Measurements from ENCODE around the gene FLVCR2. TPM values are rescaled to one million over a fixed set of nuclear protein-coding genes. Genes with fewer than 3 reads are reported as not detected.
A peak's percentile ranks its signal among the peaks of the same experiment; 100 is the strongest.

Gene FLVCR2
- total and polyA plus RNA-seq, 2 of the 13 experiments (the other 11 are each of a cell fraction or from before 2014, with no cell fraction given): 9.9 to 10.5 TPM

DNA sequence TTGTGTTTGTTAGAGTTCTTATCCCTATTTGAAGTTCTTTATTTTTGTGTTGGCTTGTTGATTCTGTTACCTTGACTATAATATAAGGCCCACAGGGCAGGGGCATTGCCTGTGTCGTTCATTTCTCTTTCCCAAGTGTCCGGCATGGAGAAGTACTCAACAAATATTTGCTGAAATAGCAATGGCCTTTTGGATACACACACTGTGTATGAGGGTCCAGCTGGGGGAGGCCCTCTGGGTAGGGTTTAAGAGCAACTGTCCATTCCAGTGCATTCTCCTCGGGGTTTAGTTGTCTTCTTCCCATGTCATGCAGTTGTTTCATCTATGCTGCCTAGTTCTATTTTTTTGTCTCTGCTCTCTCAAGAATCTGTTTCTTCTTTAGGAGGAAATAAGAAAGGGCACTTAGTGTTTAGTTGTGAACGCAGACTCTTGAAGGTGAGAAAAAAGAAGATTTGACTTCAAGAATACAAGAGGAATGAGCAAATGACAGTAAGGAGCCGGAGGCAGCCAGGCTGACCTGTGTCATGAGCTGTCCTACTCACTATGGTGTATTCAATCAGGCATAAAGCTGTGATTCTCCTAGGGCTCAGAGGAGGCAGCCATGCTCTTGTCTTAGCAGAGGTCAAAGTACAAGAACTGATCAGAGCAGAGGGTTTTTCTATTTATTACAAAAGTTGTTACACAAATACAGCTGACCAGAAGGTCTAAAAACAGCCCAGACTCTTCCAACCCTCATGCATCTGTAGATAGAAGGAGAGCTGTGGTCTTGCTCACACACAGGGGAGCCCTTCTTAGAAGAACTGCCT, 72.0 kb downstream of the FLVCR2 start:
- intact Hi-C loops (cut with micrococcal nuclease; ENCODE audit: unreplicated experiment): loop anchor here (1.0 kb wide), 1 partner anchor 73 kb away; no protein-coding TSS in a partner anchor
- peak; percentile 52 for FAIRE-seq
- peak; percentile 66 for ATAC-seq
- TF ChIP-seq, protein P1, sequence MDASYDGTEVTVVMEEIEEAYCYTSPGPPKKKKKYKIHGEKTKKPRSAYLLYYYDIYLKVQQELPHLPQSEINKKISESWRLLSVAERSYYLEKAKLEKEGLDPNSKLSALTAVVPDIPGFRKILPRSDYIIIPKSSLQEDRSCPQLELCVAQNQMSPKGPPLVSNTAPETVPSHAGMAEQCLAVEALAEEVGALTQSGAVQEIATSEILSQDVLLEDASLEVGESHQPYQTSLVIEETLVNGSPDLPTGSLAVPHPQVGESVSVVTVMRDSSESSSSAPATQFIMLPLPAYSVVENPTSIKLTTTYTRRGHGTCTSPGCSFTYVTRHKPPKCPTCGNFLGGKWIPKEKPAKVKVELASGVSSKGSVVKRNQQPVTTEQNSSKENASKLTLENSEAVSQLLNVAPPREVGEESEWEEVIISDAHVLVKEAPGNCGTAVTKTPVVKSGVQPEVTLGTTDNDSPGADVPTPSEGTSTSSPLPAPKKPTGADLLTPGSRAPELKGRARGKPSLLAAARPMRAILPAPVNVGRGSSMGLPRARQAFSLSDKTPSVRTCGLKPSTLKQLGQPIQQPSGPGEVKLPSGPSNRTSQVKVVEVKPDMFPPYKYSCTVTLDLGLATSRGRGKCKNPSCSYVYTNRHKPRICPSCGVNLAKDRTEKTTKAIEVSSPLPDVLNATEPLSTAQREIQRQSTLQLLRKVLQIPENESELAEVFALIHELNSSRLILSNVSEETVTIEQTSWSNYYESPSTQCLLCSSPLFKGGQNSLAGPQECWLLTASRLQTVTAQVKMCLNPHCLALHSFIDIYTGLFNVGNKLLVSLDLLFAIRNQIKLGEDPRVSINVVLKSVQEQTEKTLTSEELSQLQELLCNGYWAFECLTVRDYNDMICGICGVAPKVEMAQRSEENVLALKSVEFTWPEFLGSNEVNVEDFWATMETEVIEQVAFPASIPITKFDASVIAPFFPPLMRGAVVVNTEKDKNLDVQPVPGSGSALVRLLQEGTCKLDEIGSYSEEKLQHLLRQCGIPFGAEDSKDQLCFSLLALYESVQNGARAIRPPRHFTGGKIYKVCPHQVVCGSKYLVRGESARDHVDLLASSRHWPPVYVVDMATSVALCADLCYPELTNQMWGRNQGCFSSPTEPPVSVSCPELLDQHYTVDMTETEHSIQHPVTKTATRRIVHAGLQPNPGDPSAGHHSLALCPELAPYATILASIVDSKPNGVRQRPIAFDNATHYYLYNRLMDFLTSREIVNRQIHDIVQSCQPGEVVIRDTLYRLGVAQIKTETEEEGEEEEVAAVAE (CRISPR knock-in tag; IDR thresholded peaks at IDR 0.05; ENCODE audit: borderline replicate concordance): no peak
- TF ChIP-seq SCMH1 (CRISPR knock-in tag; IDR thresholded peaks at IDR 0.05; ENCODE audit: borderline replicate concordance) (no peak), MAFK (conservative IDR thresholded peaks at IDR 0.05 in 1 of 2, IDR thresholded peaks at IDR 0.05 in 1 of 2; ENCODE audit: low read length in 2 of 2) (peak in 1 of 2 experiments; percentile 18; a peak in 1 of 4 replicates), GATA4 (IDR thresholded peaks at IDR 0.05; ENCODE audit: borderline replicate concordance, low read depth) (no peak), EP300 (IDR thresholded peaks at IDR 0.05; ENCODE audit: low read depth in 2 of 2, low read length in 2 of 2) (peak in 1 of 2 experiments; percentile 69; a peak in 2 of 4 replicates), EP300 (CRISPR knock-in tag; IDR thresholded peaks at IDR 0.05; ENCODE audit: borderline replicate concordance) (no peak), ZSCAN5A (CRISPR knock-in tag; IDR thresholded peaks at IDR 0.05; ENCODE audit: borderline replicate concordance) (0 out of 2 replicates have a peak, but pooled peaks have one; percentile 59), ZNF879 (CRISPR knock-in tag; IDR thresholded peaks at IDR 0.05) (no peak), SIN3A (IDR thresholded peaks at IDR 0.05; ENCODE audit: borderline replicate concordance, low read depth, low read length) (no peak), ATF6 (CRISPR knock-in tag; conservative IDR thresholded peaks at IDR 0.05) (no peak), TFE3 (CRISPR knock-in tag; IDR thresholded peaks at IDR 0.05) (peak; percentile 29; the same call in 1 of the 2 replicates), ZFY (CRISPR knock-in tag; IDR thresholded peaks at IDR 0.05) (peak; percentile 35; the same call in 1 of the 2 replicates)

More for the DNA sequence above, 72.0 kb downstream of the FLVCR2 start:
- Histone ChIP-seq H4K20me1 (ENCODE audit: insufficient read depth, low read length) (no peaks in the 10 kb centered on the region), H3K27ac (ENCODE audit: extremely low read length, insufficient read depth, low read length) (peak overlapping the region; percentile 97), H3K4me1 (ENCODE audit: insufficient read depth, low read length) (peaks cover 87% of the 10 kb centered on the region), H3K79me2 (ENCODE audit: insufficient read depth, low read length) (no peaks in the 10 kb centered on the region), H3K9me3 (ENCODE audit: low read length) (no peaks in the 10 kb centered on the region), H3K4me2 (ENCODE audit: low read depth, low read length) (peak overlapping the region; percentile 67), H3K9ac (ENCODE audit: insufficient read depth, low read depth, low read length) (peak overlapping the region; percentile 70), H3K4me3 (replicated peaks in 1 of 3; ENCODE audit: insufficient read depth in 1 of 3, low read depth in 2 of 3, low read length in 3 of 3) (peak overlapping the region in 2 of 3 experiments; percentile 23 to 39; a peak in 2 of 6 replicates), H3K36me3 (replicated peaks in 1 of 2; ENCODE audit: control insufficient read depth in 1 of 2, insufficient read depth in 2 of 2, low read length in 2 of 2) (peaks cover 0 to 21% of the 10 kb centered on the region in 2 experiments; a peak in 4 of 5 replicates), H2AFZ (ENCODE audit: low read length) (no peak overlapping the region), H3K27me3 (ENCODE audit: control insufficient read depth in 1 of 2, insufficient read depth in 2 of 2, low read length in 2 of 2) (no peaks in the 10 kb centered on the region)
- TSS peak; percentile 70 for BruUV-seq (replicated peaks)
- in situ Hi-C loops (cut with HindIII; ENCODE audit: extremely low pct_ligation_motif_present, low pct_unique_long_range_greater_than_20kb): loop anchor here (5.0 kb wide), 1 partner anchor 73 kb away; the partner anchor contains the start of gene FLVCR2
- peak; percentile 90 for DNase-seq (ENCODE audit: low spot score)
- WGBS (ENCODE audit: low lambda C conversion rate): 15% methylated on average over 5 of the region's 5 CpGs
- ChIA-PET CTCF (ENCODE audit: low intra/inter-chr PET ratio, low total read pairs) (interaction anchor here (1.2 to 5.1 kb wide), 2 partner anchors 72 to 73 kb away, joined by 4 to 123 read pairs; partner anchors contain the start of gene FLVCR2), POLR2A (interaction anchor here (0.7 to 7.5 kb wide), 12 partner anchors 7 to 115 kb away, joined by 3 to 127 read pairs (median 4); partner anchors contain the start of genes ERG28, FLVCR2 and TTLL5)

Measured in HepG2 (cell line).